Stimulated activated CD4-positive, alpha-beta T cell treated with anti-CD3 and anti-CD28 coated beads, Interleukin-12 subunit alpha, Interleukin-12 subunit beta, amount 100 ng/mL, for 4 hours (primary cell): Measurements from ENCODE around the gene DEPDC5.
"Not testable (repeated sequence)": the region's sequence is repeated elsewhere in the genome, so short reads cannot be mapped to it uniquely, and the experiment has no call there.

Experiments
- DNase-seq: peaks from one replicate; pipeline ENCODE4 v3.0.0-alpha.2; 2020

Gene DEPDC5

GRCh38 chr22:31753634-31754501 lies at the start of gene DEPDC5:
TSS of gene DEPDC5 (plus strand) at chr22:31754019. CDS start at chr22:31754922, 903 bp downstream.
- DNase-seq: peak; percentile 96

DNA sequence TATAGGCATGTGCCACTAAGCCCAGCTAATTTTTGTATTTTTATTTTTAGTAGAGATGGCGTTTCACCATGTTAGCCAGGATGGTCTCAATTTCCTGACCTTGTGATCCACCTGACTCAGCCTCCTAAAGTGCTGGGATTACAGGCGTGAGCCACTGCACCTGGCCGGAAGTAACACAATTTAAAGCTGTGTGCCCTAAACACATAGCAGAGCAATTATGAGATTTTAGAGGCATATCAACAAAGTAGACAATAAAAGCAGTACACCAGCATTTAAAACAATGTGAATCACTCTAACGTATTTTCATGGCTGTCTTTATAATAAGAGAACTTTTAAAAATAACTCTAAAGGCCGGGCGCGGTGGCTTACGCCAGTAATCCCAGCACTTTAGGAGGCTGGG lies 46.3 kb upstream of the DEPDC5 start:
- no peak for DNase-seq

GRCh38 chr22:31711226-31711625 lies 42.6 kb upstream of the DEPDC5 start:
- DNase-seq: not testable (repeated sequence)

GRCh38 chr22:31715147-31715778 lies 38.6 kb upstream of the DEPDC5 start:
- no peak for DNase-seq

DNA sequence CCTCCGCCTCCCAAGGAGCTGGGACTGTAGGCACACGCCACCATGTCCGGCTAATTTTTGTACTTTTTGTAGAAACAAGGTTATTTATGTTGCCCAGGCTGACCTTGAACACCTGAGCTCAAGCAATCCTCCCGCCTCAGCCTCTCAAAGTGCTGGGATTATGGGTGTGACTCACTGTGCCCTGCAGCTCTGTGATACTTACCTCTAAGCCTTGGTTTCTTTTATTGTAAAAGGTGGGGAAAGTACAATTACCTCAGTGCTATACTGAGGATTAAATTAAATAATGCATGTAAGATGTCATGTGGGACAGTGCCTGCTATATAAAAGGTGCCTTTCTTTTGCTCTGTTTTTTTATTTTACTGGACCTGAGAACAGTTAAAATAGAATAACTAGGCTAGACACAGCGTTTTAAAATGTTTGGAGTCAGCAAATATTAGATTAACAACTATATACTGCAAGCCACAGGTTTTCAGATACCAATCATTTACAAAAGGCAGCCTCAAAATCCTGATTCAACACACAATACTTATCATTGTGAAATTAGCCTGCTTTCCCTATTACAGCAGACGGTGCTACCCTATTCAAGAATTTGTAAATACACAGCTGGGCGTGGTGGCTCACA lies 33.9 kb upstream of the DEPDC5 start:
- DNase-seq: no peak

DNA sequence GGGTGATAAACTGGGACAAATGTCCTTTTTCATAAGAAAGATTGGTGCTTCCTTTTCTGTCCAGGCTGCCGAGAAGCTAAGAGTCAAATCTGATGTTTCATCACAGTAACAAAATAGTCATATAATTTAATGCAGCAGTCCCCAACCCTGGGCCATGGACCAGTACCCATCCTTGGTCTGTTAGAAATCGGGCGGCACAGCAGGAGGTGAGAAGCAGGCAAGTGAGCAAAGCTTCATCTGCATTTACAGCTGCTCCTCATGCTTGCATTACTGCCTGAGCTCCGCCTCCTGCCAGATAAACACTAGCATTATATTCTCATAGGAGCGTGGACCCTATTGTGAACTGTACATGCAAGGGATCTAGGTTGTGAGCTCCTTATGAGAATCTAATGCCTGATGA lies 30.1 kb upstream of the DEPDC5 start:
- DNase-seq: no peak

- DNase-seq: no peak
Measured at GRCh38 chr22:31726692-31727091, 27.1 kb upstream of the DEPDC5 start.

- no peak for DNase-seq
Measured at GRCh38 chr22:31728857-31729256, 25.0 kb upstream of the DEPDC5 start.

- DNase-seq: no peak
Measured at GRCh38 chr22:31730344-31730711, 23.5 kb upstream of the DEPDC5 start.

GRCh38 chr22:31732089-31732829 lies 21.6 kb upstream of the DEPDC5 start:
- no peak for DNase-seq

DNA sequence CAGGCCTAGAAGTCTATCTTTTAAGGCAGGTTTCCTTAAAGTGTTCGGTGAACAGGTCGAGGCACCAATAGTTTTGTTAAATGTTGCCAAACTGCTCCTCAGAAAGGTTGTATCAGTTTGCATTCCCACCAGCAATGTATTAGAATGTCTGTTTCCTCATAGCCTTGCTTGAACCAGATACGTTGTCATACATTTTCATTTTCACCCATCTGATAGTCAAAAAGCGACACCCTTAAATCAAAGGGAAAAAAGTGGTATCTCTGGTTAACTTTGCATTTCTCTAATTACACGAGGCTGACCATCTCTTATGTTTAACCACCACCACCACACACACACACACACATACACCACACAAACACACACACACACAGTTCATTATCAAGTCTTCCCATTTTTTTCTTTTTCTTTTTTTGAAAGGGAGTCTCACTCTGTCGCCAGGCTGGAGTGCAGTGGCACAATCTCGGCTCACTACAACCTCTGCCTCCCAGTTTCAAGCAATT lies 20.2 kb upstream of the DEPDC5 start:
- no peak for DNase-seq

DNA sequence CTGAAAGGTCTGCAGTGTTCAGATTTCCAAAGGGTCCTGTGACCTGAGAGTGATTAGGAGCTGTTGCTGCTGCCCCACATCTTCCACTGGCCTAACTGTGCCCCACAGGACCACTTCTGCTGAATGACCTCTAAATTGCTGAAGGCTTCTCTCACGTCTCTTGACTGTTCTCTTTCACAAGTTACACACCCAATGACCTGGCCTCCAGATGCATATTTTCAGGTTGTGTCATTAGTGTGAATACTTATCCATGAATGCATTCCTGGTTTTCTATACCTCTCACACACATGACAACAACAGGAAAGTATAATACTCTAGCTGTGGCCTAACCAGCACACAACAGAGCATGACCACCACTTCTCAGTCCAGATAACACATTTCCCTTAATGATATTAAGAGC lies 19.3 kb upstream of the DEPDC5 start:
- DNase-seq: no peak

DNA sequence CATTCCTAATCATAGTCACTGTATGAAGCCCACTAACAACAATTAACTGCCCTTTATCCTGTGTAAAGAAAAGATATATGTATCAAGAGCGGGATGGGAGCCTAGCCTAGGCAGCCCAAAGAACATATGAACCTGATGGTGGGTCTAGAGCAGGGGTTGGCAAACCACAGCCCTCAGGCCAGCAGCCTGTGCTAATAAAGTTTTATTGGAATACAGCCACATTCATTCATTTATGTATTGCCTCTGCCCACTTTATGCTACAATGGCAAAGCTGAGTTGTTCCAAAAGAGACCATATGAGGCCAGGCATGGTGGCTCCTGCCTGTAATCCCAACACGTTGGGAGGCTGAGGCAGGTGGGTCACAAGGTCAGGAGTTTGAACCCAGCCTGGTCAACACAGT lies 17.4 kb upstream of the DEPDC5 start:
- no peak for DNase-seq

DNA sequence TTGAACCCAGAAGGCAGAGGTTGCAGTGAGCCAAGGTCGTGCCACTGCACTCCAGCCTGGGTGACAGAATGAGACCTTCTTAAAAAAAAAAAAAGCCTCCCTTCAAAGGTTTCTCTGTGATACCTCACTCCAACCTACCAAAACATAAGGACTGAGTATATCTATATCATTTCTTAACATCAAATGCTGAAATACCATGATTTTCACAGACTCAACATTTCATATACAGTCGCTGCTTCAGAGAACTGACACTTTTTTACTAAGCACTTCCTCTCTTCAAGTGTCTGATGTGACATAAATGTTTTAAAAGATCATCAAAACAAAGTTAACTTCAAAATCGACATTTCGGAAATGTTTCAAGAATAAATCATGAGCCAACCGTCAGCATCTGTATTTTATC lies 15.9 kb upstream of the DEPDC5 start:
- DNase-seq: no peak

DNA sequence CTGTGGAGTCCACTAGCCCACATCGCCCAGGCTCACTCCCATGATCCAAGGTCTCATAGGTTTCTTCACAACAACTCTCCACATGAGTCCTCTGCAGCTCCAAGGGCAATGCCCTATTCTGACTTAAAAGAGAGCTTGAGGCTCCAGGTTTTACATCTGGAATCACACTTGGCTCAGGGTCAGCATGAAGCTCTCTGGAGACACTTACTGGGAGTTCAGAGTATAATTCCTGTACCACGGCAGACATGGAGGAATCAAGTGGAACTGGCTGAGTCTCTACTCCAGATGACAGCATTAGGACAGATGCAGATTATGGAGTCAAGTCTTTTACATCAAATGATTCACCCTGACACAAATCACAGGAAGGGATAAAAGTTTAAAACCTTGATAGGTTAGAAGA lies 15.3 kb upstream of the DEPDC5 start:
- no peak for DNase-seq

DNA sequence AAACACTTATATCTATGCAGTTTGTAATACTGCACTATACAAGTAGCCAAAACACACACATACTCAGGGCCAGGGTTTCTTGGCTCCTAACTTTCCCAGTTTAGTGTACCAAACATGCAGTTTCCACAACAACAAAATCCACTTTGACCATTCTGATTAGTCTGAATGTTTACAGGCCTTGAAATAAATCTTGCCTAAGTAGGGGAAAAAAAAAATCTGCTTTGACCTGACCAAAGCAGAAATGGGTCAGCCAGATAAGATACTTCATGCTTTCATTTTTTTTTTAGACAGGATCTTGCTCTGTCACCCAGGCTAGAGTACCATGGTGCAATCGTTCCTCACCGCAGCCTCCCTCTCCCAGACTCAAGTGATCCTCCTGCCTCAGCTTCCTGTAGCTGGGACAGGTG lies 14.0 kb upstream of the DEPDC5 start:
- DNase-seq: no peak

DNA sequence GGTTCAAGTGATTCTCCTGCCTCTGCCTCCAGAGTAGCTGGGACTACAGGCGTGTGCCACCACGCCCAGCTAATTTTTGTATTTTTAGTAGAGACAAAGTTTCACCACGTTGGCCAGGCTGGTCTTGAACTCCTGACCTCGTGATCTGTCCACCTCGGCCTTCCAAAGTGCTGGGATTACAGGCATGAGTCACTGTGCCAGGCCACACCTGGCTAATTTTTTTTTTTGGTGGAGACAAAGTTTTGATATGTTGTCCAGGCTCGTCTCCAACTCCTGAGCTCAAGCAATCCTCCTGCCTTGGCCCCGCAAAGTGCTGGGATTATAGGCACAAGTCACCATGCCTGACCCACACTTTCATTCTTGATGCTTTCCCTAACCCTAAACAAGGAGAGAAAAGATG lies 13.5 kb upstream of the DEPDC5 start:
- not testable (repeated sequence) for DNase-seq

GRCh38 chr22:31742115-31742514 lies 11.7 kb upstream of the DEPDC5 start:
- no peak for DNase-seq

DNA sequence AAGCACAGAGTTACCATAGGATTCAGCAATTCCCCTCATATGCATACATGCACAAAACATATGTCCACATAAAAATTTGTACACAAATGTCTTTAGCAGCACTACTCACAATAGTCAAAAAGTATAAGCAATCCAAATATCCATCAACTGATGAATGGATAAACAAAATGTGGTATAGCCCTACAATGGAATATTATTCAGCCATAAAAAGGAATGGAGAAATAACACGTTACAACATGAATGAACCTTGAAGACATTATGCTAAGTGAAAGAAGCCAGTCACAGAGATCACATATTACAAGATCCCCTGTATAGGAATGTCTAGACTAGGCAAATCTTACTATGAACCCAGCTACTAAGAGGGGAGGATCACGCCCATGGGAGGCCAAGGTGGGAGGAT lies 11.1 kb upstream of the DEPDC5 start:
- DNase-seq: no peak

GRCh38 chr22:31743871-31744270 lies 9.9 kb upstream of the DEPDC5 start:
- DNase-seq: no peak

DNA sequence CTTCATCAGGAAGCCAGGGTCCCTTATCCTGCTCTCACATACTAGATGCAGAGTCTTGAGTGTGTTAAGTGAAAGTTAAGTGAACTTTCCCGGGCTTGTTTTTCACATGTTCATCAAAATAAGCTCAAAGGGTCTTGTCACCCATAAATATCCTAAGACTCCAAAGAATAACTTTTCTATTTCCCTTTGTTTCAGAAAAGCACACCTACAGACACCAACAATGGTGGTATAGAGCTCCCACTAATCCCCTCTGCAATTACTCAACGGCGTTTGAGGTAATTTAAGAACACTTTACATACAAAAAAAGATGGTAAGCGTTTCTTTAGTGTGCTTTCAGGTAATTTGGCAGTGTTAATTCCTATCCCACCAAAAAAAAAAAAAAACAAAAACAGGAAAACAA lies 6.4 kb upstream of the DEPDC5 start:
- DNase-seq: no peak

DNA sequence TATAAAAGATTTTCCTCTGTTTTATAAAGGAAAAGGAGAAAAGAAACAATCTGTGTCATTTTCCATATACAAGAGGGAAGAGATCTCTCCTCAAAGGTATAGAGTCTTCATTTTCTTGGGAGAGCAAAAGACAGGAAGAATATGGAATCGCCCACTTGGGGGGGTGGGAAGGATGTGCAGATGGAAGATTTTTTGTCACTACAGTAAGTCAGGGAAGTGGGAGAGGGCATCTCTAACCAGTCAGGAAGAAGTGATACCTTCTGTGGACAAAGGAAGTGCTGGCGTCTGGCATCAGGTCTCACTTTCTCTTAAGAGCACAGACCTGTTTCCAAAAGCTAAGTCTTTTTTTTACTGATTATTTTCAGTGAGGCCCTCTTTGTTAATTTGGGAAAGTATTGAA lies 5.3 kb upstream of the DEPDC5 start:
- DNase-seq: no peak
